ENCODE measurements around the gene INTS11. TPM values are rescaled to one million over a fixed set of nuclear protein-coding genes. Genes with fewer than 3 reads are reported as not detected.

The INTS11 gene
- total and polyA plus RNA-seq, 9 of the 15 experiments (the other 6 are each of a cell fraction or from before 2014, with no cell fraction given) = 3.6 to 183 (median 110) TPM

- TF ChIP-seq NR2F6 (CRISPR knock-in tag; IDR thresholded peaks at IDR 0.05) = no peak
- no peak for TF ChIP-seq ZNF41 (CRISPR knock-in tag; conservative IDR thresholded peaks at IDR 0.05)
- no peak for TF ChIP-seq RUNX1 (IDR thresholded peaks at IDR 0.05; ENCODE audit: low read depth)
- no peak for TF ChIP-seq PTBP1 (IDR thresholded peaks at IDR 0.05; ENCODE audit: low read depth, low read length)
- TF ChIP-seq ILF3 (IDR thresholded peaks at IDR 0.05; ENCODE audit: borderline replicate concordance) = no peak
- TF ChIP-seq NFYB (IDR thresholded peaks at IDR 0.05; ENCODE audit: extremely low read depth, insufficient read length) = no peak
- 0 out of 2 replicates have a peak, but pooled peaks have one; percentile 5 for TF ChIP-seq TEAD4 (IDR thresholded peaks at IDR 0.05; ENCODE audit: low read length)
- no peak for TF ChIP-seq TEAD4 (CRISPR knock-in tag; IDR thresholded peaks at IDR 0.05; ENCODE audit: borderline replicate concordance)
- TF ChIP-seq ZNF318 (IDR thresholded peaks at IDR 0.05; ENCODE audit: borderline replicate concordance in 1 of 2, low read depth in 1 of 2) = no peak
- 0 out of 4 replicates have a peak, but pooled peaks of 1 of the 2 experiments have one; percentile 17 for TF ChIP-seq FOXK2 (conservative IDR thresholded peaks at IDR 0.05 in 1 of 2, IDR thresholded peaks at IDR 0.05 in 1 of 2; ENCODE audit: low read depth in 2 of 2)
- TF ChIP-seq HINFP (tag; conservative IDR thresholded peaks at IDR 0.05; ENCODE audit: low read depth) = no peak
- TF ChIP-seq E2F5 (CRISPR knock-in tag; IDR thresholded peaks at IDR 0.05) = no peak
- TF ChIP-seq, protein P1, sequence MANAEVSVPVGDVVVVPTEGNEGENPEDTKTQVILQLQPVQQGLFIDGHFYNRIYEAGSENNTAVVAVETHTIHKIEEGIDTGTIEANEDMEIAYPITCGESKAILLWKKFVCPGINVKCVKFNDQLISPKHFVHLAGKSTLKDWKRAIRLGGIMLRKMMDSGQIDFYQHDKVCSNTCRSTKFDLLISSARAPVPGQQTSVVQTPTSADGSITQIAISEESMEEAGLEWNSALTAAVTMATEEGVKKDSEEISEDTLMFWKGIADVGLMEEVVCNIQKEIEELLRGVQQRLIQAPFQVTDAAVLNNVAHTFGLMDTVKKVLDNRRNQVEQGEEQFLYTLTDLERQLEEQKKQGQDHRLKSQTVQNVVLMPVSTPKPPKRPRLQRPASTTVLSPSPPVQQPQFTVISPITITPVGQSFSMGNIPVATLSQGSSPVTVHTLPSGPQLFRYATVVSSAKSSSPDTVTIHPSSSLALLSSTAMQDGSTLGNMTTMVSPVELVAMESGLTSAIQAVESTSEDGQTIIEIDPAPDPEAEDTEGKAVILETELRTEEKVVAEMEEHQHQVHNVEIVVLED (CRISPR knock-in tag; IDR thresholded peaks at IDR 0.05) = peak; percentile 58
- no peak for TF ChIP-seq SNRNP70 (optimal IDR thresholded peaks at IDR 0.05; ENCODE audit: low read depth, low read length)
These were observed 16.3 kb downstream of the INTS11 start, which contains the start of the genes ACAP3 and PUSL1 (continued) for GRCh38 chr1:1307923-1308755.

Data from K562 (cell line).